WTC11 (cell line): ENCODE measurements around the gene NOL4L. TPM values are rescaled to one million over a fixed set of nuclear protein-coding genes. Genes with fewer than 3 reads are reported as not detected.

Experiments
- ATAC-seq: fragments of 200-7000 bp; cut with Tn5 transposase; 2 replicates; pipeline ENCODE4 v1.10.0; 2021; ENCODE audit warnings: mild to moderate bottlenecking, moderate library complexity
- CTCF ChIA-PET: fragments of 300-600 bp; sonication (Branson Sonifier 250); formaldehyde crosslinking; loops from one replicate; lab custom pipeline; 2021; ENCODE audit warnings: antibody characterized with exemption; lab: Charles Lee
- POLR2A ChIA-PET: fragments of 350-600 bp; sonication (Branson Sonifier 250); formaldehyde crosslinking; loops from one replicate; lab custom pipeline; 2021; ENCODE audit warnings: antibody characterized with exemption; lab: Charles Lee
- DNase-seq: peaks from one replicate; pipeline ENCODE4 v3.0.0; 2021; ENCODE audit warnings: low spot score
- H3K27ac Mint-ChIP-seq: 2 replicates; pipeline ENCODE4 v1.8.0; 2021; ENCODE audit warnings: mixed read lengths
- H3K27me3 Mint-ChIP-seq: 2 replicates; pipeline ENCODE4 v1.8.0; 2021; ENCODE audit warnings: low read depth, mild to moderate bottlenecking, moderate library complexity, mixed read lengths
- H3K36me3 Mint-ChIP-seq: 2 replicates; pipeline ENCODE4 v1.8.0; 2021; ENCODE audit warnings: mixed read lengths
- H3K4me1 Mint-ChIP-seq: 2 replicates; pipeline ENCODE4 v1.8.0; 2022; ENCODE audit warnings: mixed read lengths
- H3K4me3 Mint-ChIP-seq: 2 replicates; pipeline ENCODE4 v1.8.0; 2021; ENCODE audit warnings: mild to moderate bottlenecking, moderate library complexity, mixed read lengths
- H3K9me3 Mint-ChIP-seq: 2 replicates; pipeline ENCODE4 v1.8.0; 2021; ENCODE audit warnings: mixed read lengths
- CBFB ChIP-seq: sonication (generic); formaldehyde crosslinking; IDR thresholded peaks from 2 replicates; pipeline ENCODE4 v1.8.1; 2022; ENCODE audit warnings: mild to moderate bottlenecking, low read depth, missing genetic modification reagents
- ESRRA ChIP-seq: sonication (generic); formaldehyde crosslinking; IDR thresholded peaks from 2 replicates; pipeline ENCODE4 v1.8.1; 2022; ENCODE audit warnings: mild to moderate bottlenecking, missing genetic modification reagents, borderline replicate concordance
- GTF2I ChIP-seq: fragments of 250-450 bp; sonication (Bioruptor Pico); conservative IDR thresholded peaks from 2 replicates; pipeline ENCODE4 v1.4.0; 2021; ENCODE audit warnings: mild to moderate bottlenecking
- HMGA2 ChIP-seq: fragments of 250-450 bp; sonication (Bioruptor Pico); IDR thresholded peaks from 2 replicates; pipeline ENCODE4 v1.4.0; 2021; ENCODE audit warnings: mild to moderate bottlenecking, moderate library complexity
- IRF2 ChIP-seq: sonication (generic); formaldehyde crosslinking; IDR thresholded peaks from 2 replicates; pipeline ENCODE4 v1.8.0; 2022; ENCODE audit warnings: low read depth, missing genetic modification reagents, borderline replicate concordance
- JAZF1 ChIP-seq: fragments of 250-450 bp; sonication (Bioruptor Pico); IDR thresholded peaks from 2 replicates; pipeline ENCODE4 v1.9.0; 2021; ENCODE audit warnings: moderate library complexity, mild to moderate bottlenecking, inconsistent platforms
- NR3C1 ChIP-seq: sonication (generic); formaldehyde crosslinking; conservative IDR thresholded peaks from 2 replicates; pipeline ENCODE4 v1.8.1; 2023; ENCODE audit warnings: low read depth, mild to moderate bottlenecking, missing genetic modification reagents
- PRRX2 ChIP-seq: fragments of 250-450 bp; sonication (Bioruptor Pico); IDR thresholded peaks from 2 replicates; pipeline ENCODE4 v1.8.0; 2021; ENCODE audit warnings: mild to moderate bottlenecking
- SP1 ChIP-seq: sonication (generic); formaldehyde crosslinking; conservative IDR thresholded peaks from 2 replicates; pipeline ENCODE4 v1.8.1; 2022; ENCODE audit warnings: missing genetic modification reagents
- ZBTB21 ChIP-seq: sonication (generic); formaldehyde crosslinking; IDR thresholded peaks from 2 replicates; pipeline ENCODE4 v1.8.1; 2023; ENCODE audit warnings: mild to moderate bottlenecking, missing genetic modification reagents, borderline replicate concordance
- ZNF423 ChIP-seq: fragments of 250-450 bp; sonication (Bioruptor Pico); IDR thresholded peaks from 2 replicates; pipeline ENCODE4 v2.1.2; 2022; ENCODE audit warnings: mild to moderate bottlenecking, moderate library complexity
- total RNA-seq: library from RNA; stranded (reverse); gene quantifications from 3 replicates; pipeline ENCODE4 v1.2.3, GENCODE V29; 2021
- TF ChIP-seq, protein P1 (sequence below): fragments of 250-450 bp; sonication (Bioruptor Pico); IDR thresholded peaks from 2 replicates; pipeline ENCODE4 v1.8.0; 2021; ENCODE audit warnings: mild to moderate bottlenecking
- TF ChIP-seq, protein P2 (sequence below): fragments of 250-450 bp; sonication (Bioruptor Pico); IDR thresholded peaks from 2 replicates; pipeline ENCODE4 v1.9.0; 2021; ENCODE audit warnings: moderate library complexity, mild to moderate bottlenecking, inconsistent platforms, borderline replicate concordance
- TF ChIP-seq, protein P3 (sequence below): sonication (generic); formaldehyde crosslinking; IDR thresholded peaks from 2 replicates; pipeline ENCODE4 v1.8.0; 2022; ENCODE audit warnings: mild to moderate bottlenecking, missing genetic modification reagents
- TF ChIP-seq, protein P4 (sequence below): fragments of 200-600 bp; IDR thresholded peaks from 2 replicates; pipeline ENCODE4 v1.8.0; 2022; ENCODE audit warnings: antibody characterized with exemption
- TF ChIP-seq, protein P5 (sequence below): fragments of 250-450 bp; sonication (Bioruptor Pico); IDR thresholded peaks from 2 replicates; pipeline ENCODE4 v1.9.0; 2021; ENCODE audit warnings: mild to moderate bottlenecking, borderline replicate concordance
- TF ChIP-seq, protein P6 (sequence below): sonication (generic); formaldehyde crosslinking; IDR thresholded peaks from 2 replicates; pipeline ENCODE4 v1.8.0; 2022; ENCODE audit warnings: mild to moderate bottlenecking, missing genetic modification reagents
- TF ChIP-seq, protein P7 (sequence below): sonication (generic); formaldehyde crosslinking; IDR thresholded peaks from 2 replicates; pipeline ENCODE4 v1.8.1; 2022; ENCODE audit warnings: mild to moderate bottlenecking, moderate library complexity, missing genetic modification reagents

The NOL4L gene
- total RNA-seq, 1 experiment from 2014 or later = 29.0 TPM

DNA sequence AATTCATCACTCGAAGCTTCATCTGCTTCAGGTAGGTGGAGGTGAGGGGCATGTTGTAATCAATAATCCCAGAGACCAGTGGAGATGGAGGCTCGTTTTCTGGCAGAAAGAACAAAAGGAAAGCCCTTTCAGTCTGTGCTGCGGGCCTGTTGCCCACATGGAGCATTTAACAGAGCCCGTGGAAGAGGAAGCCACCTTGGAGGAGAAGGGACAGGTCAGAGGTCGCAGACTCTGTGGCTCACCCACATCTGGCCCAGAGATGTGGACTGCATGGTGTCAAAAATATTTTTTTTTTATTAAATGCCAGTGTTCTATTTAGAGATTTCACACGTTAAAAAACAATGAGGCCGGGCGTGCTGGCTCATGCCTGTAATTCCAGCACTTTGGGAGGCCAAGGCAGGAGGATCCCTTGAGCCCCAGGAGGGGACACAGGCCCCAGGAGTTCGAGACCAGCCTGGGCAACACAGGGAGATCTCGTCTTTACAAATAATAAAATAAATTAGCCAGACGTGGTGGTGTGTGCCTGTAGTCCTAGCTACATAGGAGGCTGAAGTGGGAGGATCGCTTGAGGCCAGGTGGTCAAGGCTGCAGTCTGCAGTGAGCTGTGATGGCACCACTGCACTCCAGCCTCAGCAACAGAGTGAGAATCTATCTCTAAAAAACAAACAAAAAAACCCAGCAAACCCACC lies 73.6 kb downstream of the NOL4L start:
- POLR2A ChIA-PET = interaction anchor here (0.5 kb wide), 1 partner anchor 26 kb away, joined by 6 read pairs; no protein-coding TSS in a partner anchor
- Mint-ChIP-seq H3K9me3 (no peaks in the 10 kb centered on the region), H3K4me3 (no peak overlapping the region), H3K36me3 (no peaks in the 10 kb centered on the region), H3K27ac (no peak overlapping the region), H3K27me3 (no peaks in the 10 kb centered on the region), H3K4me1 (peaks cover 35% of the 10 kb centered on the region)
- DNase-seq = no peak
- CTCF ChIA-PET = interaction anchor here (1.5 kb wide), 1 partner anchor 141 kb away, joined by 5 read pairs; no protein-coding TSS in a partner anchor
- no peak for ATAC-seq
- TF ChIP-seq SP1 (CRISPR knock-in tag) = no peak
- no peak for TF ChIP-seq ZNF423 (CRISPR knock-in tag)
- no peak for TF ChIP-seq NR3C1
- no peak for TF ChIP-seq PRRX2
- TF ChIP-seq GTF2I = no peak
- TF ChIP-seq CBFB = no peak
- TF ChIP-seq, protein P1, sequence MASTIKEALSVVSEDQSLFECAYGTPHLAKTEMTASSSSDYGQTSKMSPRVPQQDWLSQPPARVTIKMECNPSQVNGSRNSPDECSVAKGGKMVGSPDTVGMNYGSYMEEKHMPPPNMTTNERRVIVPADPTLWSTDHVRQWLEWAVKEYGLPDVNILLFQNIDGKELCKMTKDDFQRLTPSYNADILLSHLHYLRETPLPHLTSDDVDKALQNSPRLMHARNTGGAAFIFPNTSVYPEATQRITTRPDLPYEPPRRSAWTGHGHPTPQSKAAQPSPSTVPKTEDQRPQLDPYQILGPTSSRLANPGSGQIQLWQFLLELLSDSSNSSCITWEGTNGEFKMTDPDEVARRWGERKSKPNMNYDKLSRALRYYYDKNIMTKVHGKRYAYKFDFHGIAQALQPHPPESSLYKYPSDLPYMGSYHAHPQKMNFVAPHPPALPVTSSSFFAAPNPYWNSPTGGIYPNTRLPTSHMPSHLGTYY (CRISPR knock-in tag) = no peak
- TF ChIP-seq ZBTB21 = no peak
- TF ChIP-seq JAZF1 (CRISPR knock-in tag) = no peak
- TF ChIP-seq, all 79 proteins: peak for 0

DNA sequence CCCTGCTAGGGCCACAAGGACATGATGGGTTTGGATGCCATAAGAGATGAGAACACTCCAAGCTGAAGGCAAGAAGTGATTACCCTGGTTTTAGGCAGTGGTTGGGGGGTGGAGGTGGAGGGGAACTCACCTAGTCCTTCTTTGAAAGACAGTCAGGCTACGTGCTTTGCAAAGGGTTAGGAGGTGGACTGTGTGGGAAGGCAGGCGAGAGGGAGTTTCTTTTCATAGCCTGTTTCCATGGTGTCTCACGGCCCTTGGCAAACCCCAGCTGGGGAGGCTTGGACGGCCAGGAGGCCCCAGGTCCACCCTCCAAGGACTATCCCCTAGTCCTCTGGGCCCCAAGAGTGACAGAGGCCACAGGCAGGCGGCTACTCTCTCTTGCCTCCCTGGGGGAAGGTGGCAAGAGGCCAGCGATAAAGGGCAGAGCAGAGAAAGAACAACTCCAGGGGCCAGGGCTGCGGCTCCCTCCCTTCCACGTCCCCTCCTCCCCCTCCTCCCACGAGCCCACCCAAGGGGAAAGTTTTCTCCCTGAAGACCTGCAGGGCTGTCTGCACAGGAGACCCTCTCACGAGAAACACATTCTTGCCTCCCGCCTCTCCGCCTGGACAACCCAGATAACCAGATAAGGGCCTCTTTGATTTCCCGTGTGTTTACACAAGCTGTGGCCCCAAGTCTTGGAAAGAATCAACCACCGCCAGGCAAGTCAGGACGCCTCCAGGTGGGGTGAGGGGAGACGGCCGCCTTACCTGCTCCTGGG lies 74.4 kb downstream of the NOL4L start:
- POLR2A ChIA-PET = interaction anchor here (0.5 kb wide), 1 partner anchor 26 kb away, joined by 6 read pairs; no protein-coding TSS in a partner anchor
- ATAC-seq (no peak), DNase-seq (no peak)
- no peaks in the 10 kb centered on the region for H3K36me3 Mint-ChIP-seq
- H3K4me1 Mint-ChIP-seq = peaks cover 35% of the 10 kb centered on the region
- TF ChIP-seq, protein P2, sequence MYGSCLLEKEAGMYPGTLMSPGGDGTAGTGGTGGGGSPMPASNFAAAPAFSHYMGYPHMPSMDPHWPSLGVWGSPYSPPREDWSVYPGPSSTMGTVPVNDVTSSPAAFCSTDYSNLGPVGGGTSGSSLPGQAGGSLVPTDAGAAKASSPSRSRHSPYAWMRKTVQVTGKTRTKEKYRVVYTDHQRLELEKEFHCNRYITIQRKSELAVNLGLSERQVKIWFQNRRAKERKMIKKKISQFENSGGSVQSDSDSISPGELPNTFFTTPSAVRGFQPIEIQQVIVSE (CRISPR knock-in tag) = no peak
- H3K4me3 Mint-ChIP-seq = no peak overlapping the region
- H3K27me3 Mint-ChIP-seq = no peaks in the 10 kb centered on the region
- no peak overlapping the region; the same call in 1 of the 2 replicates for H3K27ac Mint-ChIP-seq
- H3K9me3 Mint-ChIP-seq = no peaks in the 10 kb centered on the region
- CTCF ChIA-PET = interaction anchor here (1.5 kb wide), 1 partner anchor 142 kb away, joined by 5 read pairs; no protein-coding TSS in a partner anchor

DNA sequence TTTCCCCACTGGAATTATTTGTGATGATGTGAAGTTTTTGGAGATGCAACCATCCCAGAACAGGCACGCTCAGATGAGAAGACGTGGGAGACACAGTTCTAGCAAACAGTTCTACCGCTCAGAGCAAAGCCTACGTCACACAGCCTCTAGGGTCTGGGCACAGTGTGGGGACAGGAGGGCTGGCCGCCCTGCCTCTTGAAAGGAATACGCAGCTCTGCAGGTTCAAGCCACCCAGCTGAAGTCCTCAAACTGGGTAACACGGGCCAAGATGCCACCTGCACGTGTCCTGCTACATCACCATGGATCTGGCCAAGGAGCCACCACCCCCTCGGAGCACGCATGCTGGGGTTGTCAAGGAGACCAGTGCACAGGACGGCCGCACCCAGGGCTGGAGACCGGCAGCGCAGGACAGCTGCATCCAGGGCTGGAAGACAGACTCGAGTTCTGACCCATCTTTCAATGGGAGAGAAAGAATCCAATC lies 75.0 kb downstream of the NOL4L start:
- Mint-ChIP-seq H3K36me3 (no peaks in the 10 kb centered on the region), H3K4me3 (no peak overlapping the region), H3K27me3 (no peaks in the 10 kb centered on the region), H3K27ac (no peak overlapping the region; the same call in 1 of the 2 replicates), H3K4me1 (peaks cover 40% of the 10 kb centered on the region), H3K9me3 (no peaks in the 10 kb centered on the region)
- ATAC-seq (no peak), DNase-seq (no peak)
- ChIA-PET POLR2A (no interaction called here), CTCF (no interaction called here)
- TF ChIP-seq, protein P3, sequence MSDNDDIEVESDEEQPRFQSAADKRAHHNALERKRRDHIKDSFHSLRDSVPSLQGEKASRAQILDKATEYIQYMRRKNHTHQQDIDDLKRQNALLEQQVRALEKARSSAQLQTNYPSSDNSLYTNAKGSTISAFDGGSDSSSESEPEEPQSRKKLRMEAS (CRISPR knock-in tag) = no peak
- TF ChIP-seq CBFB (no peak), ZNF423 (CRISPR knock-in tag) (no peak), HMGA2 (CRISPR knock-in tag) (no peak), ESRRA (CRISPR knock-in tag) (no peak), IRF2 (no peak)
- TF ChIP-seq, protein P4, sequence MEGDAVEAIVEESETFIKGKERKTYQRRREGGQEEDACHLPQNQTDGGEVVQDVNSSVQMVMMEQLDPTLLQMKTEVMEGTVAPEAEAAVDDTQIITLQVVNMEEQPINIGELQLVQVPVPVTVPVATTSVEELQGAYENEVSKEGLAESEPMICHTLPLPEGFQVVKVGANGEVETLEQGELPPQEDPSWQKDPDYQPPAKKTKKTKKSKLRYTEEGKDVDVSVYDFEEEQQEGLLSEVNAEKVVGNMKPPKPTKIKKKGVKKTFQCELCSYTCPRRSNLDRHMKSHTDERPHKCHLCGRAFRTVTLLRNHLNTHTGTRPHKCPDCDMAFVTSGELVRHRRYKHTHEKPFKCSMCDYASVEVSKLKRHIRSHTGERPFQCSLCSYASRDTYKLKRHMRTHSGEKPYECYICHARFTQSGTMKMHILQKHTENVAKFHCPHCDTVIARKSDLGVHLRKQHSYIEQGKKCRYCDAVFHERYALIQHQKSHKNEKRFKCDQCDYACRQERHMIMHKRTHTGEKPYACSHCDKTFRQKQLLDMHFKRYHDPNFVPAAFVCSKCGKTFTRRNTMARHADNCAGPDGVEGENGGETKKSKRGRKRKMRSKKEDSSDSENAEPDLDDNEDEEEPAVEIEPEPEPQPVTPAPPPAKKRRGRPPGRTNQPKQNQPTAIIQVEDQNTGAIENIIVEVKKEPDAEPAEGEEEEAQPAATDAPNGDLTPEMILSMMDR = no peak
- TF ChIP-seq, protein P5, sequence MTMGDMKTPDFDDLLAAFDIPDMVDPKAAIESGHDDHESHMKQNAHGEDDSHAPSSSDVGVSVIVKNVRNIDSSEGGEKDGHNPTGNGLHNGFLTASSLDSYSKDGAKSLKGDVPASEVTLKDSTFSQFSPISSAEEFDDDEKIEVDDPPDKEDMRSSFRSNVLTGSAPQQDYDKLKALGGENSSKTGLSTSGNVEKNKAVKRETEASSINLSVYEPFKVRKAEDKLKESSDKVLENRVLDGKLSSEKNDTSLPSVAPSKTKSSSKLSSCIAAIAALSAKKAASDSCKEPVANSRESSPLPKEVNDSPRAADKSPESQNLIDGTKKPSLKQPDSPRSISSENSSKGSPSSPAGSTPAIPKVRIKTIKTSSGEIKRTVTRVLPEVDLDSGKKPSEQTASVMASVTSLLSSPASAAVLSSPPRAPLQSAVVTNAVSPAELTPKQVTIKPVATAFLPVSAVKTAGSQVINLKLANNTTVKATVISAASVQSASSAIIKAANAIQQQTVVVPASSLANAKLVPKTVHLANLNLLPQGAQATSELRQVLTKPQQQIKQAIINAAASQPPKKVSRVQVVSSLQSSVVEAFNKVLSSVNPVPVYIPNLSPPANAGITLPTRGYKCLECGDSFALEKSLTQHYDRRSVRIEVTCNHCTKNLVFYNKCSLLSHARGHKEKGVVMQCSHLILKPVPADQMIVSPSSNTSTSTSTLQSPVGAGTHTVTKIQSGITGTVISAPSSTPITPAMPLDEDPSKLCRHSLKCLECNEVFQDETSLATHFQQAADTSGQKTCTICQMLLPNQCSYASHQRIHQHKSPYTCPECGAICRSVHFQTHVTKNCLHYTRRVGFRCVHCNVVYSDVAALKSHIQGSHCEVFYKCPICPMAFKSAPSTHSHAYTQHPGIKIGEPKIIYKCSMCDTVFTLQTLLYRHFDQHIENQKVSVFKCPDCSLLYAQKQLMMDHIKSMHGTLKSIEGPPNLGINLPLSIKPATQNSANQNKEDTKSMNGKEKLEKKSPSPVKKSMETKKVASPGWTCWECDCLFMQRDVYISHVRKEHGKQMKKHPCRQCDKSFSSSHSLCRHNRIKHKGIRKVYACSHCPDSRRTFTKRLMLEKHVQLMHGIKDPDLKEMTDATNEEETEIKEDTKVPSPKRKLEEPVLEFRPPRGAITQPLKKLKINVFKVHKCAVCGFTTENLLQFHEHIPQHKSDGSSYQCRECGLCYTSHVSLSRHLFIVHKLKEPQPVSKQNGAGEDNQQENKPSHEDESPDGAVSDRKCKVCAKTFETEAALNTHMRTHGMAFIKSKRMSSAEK (CRISPR knock-in tag) = no peak
- TF ChIP-seq, protein P6, sequence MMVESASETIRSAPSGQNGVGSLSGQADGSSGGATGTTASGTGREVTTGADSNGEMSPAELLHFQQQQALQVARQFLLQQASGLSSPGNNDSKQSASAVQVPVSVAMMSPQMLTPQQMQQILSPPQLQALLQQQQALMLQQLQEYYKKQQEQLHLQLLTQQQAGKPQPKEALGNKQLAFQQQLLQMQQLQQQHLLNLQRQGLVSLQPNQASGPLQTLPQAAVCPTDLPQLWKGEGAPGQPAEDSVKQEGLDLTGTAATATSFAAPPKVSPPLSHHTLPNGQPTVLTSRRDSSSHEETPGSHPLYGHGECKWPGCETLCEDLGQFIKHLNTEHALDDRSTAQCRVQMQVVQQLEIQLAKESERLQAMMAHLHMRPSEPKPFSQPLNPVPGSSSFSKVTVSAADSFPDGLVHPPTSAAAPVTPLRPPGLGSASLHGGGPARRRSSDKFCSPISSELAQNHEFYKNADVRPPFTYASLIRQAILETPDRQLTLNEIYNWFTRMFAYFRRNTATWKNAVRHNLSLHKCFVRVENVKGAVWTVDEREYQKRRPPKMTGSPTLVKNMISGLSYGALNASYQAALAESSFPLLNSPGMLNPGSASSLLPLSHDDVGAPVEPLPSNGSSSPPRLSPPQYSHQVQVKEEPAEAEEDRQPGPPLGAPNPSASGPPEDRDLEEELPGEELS (CRISPR knock-in tag) = no peak
- TF ChIP-seq, protein P7, sequence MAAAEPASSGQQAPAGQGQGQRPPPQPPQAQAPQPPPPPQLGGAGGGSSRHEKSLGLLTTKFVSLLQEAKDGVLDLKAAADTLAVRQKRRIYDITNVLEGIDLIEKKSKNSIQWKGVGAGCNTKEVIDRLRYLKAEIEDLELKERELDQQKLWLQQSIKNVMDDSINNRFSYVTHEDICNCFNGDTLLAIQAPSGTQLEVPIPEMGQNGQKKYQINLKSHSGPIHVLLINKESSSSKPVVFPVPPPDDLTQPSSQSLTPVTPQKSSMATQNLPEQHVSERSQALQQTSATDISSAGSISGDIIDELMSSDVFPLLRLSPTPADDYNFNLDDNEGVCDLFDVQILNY = no peak
